DOHH2 (cell line): ENCODE results near the gene PRLH.

Source experiments
- H3F3A ChIP-seq: fragments of 200-600 bp; sonication (generic), shearing (Covaris generic); 2 replicates; pipeline ENCODE4 v1.6.0; 2016; ENCODE audit warnings: antibody characterized with exemption, mild to moderate bottlenecking; ENCODE audit not compliant: control insufficient read depth, insufficient read depth
- H3K27ac ChIP-seq: fragments of 200-600 bp; sonication (generic); 2 replicates; pipeline ENCODE4 v1.5.1; 2014; ENCODE audit warnings: low read depth, mild to moderate bottlenecking, low read length, moderate library complexity
- H3K27me3 ChIP-seq: fragments of 200-600 bp; sonication (generic); 2 replicates; pipeline ENCODE4 v1.6.1; 2014; ENCODE audit warnings: mild to moderate bottlenecking, low read length, mixed read lengths; ENCODE audit not compliant: control insufficient read depth
- H3K36me3 ChIP-seq: fragments of 200-600 bp; sonication (generic); 2 replicates; pipeline ENCODE4 v1.6.1; 2014; ENCODE audit warnings: mild to moderate bottlenecking, low read length, moderate library complexity, mixed read lengths; ENCODE audit not compliant: control insufficient read depth
- H3K4me1 ChIP-seq: fragments of 200-600 bp; sonication (generic); 2 replicates; pipeline ENCODE4 v1.6.1; 2014; ENCODE audit warnings: mild to moderate bottlenecking, low read length, mixed read lengths; ENCODE audit not compliant: control insufficient read depth
- H3K4me2 ChIP-seq: fragments of 200-600 bp; sonication (generic); 2 replicates; pipeline ENCODE4 v1.6.0; 2014; ENCODE audit warnings: mild to moderate bottlenecking, low read length, moderate library complexity
- H3K4me3 ChIP-seq: fragments of 200-600 bp; sonication (generic); 2 replicates; pipeline ENCODE4 v1.5.1; 2014; ENCODE audit warnings: mild to moderate bottlenecking, low read length, mixed read lengths
- H3K79me2 ChIP-seq: fragments of 200-600 bp; sonication (generic); 2 replicates; pipeline ENCODE4 v1.6.1; 2014; ENCODE audit warnings: mild to moderate bottlenecking, low read length, mixed read lengths; ENCODE audit not compliant: control insufficient read depth
- H3K9me2 ChIP-seq: fragments of 200-600 bp; sonication (generic); replicated peaks from 2 replicates; pipeline ENCODE4 v1.6.1; 2014; ENCODE audit warnings: mild to moderate bottlenecking, low read length, mixed read lengths; ENCODE audit not compliant: control insufficient read depth
- H3K9me3 ChIP-seq: fragments of 200-600 bp; sonication (generic); 2 replicates; pipeline ENCODE4 v1.6.1; 2014; ENCODE audit warnings: antibody characterized with exemption, low read length, mixed read lengths; ENCODE audit not compliant: control insufficient read depth, insufficient read depth
- H4K20me1 ChIP-seq: fragments of 200-600 bp; sonication (generic); 2 replicates; pipeline ENCODE4 v1.6.0; 2014; ENCODE audit warnings: low read depth, mild to moderate bottlenecking, antibody characterized with exemption, low read length, moderate library complexity; ENCODE audit not compliant: control insufficient read depth, insufficient read depth
- EZH2phosphoT487 ChIP-seq: fragments of 200-600 bp; sonication (generic); IDR thresholded peaks from 2 replicates; pipeline ENCODE4 v1.6.1; 2017; ENCODE audit warnings: borderline replicate concordance, mild to moderate bottlenecking, antibody characterized with exemption, low read length, moderate library complexity, mixed read lengths
- TF ChIP-seq, protein P1 (sequence below): fragments of 200-600 bp; sonication (generic); IDR thresholded peaks from one replicate; pipeline ENCODE4 v1.5.1; 2014; ENCODE audit warnings: antibody characterized with exemption, mild to moderate bottlenecking, low read depth, low read length; ENCODE audit not compliant: poor library complexity, severe bottlenecking

PRLH gene

DNA sequence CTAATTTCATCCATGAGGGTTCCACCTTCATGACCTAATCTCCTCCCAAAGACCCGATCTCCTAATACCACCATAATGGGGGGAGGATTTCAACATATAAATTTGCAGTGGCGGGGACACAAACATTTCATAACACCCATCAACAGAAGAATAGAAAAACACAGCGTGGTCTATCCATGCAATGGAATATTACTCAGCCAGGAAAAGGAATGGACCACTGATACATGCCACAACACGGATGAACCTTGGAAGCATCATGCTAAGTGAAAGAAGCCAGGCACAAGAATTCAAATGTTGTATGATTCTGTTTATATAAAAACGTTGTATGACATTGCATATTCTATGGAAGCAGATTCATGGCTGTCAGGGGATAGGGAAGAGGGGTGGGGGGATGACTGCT, 2.7 kb downstream of the PRLH start:
- Histone ChIP-seq H3K79me2 (no peaks in the 10 kb centered on the region), H3K9me3 (no peaks in the 10 kb centered on the region; the same call in 1 of the 2 replicates)

DNA sequence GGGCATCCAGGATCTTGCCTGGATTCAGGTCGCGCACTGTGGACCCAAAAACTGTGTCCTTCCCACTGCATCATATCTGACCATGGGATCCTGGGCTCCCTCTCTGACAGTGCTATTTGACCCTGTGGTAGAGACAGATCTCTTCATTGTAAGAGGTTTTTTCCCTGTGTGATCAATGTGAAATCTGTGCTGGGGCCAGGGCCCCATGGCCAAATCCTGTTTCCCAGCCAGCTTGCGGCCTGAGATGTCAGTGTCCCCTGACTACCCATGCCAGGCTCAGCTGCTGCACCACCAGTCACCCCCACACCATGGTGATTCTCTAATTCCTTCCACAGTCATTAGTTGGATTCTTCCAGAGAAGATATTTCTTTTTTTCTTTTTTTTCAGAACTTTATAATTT, 3.5 kb downstream of the PRLH start:
- no peaks in the 10 kb centered on the region; the same call in 1 of the 2 replicates for H3K9me3 ChIP-seq
- no peaks in the 10 kb centered on the region for H3F3A ChIP-seq
- no peak overlapping the region for H3K27ac ChIP-seq
- 0 out of 2 replicates have a peak, but pooled peaks cover 3% of the 10 kb centered on the region for H3K27me3 ChIP-seq
- no peaks in the 10 kb centered on the region for H3K9me2 ChIP-seq
- no peaks in the 10 kb centered on the region for H3K79me2 ChIP-seq
- no peaks in the 10 kb centered on the region for H3K36me3 ChIP-seq
- no peaks in the 10 kb centered on the region for H3K4me1 ChIP-seq
- no peaks in the 10 kb centered on the region for H4K20me1 ChIP-seq
- no peak for TF ChIP-seq EZH2phosphoT487
- TF ChIP-seq, protein P1, sequence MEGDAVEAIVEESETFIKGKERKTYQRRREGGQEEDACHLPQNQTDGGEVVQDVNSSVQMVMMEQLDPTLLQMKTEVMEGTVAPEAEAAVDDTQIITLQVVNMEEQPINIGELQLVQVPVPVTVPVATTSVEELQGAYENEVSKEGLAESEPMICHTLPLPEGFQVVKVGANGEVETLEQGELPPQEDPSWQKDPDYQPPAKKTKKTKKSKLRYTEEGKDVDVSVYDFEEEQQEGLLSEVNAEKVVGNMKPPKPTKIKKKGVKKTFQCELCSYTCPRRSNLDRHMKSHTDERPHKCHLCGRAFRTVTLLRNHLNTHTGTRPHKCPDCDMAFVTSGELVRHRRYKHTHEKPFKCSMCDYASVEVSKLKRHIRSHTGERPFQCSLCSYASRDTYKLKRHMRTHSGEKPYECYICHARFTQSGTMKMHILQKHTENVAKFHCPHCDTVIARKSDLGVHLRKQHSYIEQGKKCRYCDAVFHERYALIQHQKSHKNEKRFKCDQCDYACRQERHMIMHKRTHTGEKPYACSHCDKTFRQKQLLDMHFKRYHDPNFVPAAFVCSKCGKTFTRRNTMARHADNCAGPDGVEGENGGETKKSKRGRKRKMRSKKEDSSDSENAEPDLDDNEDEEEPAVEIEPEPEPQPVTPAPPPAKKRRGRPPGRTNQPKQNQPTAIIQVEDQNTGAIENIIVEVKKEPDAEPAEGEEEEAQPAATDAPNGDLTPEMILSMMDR = no peak
- H3K4me2 ChIP-seq = no peak overlapping the region
- no peak overlapping the region for H3K4me3 ChIP-seq

More for the DNA sequence above, 2.7 kb downstream of the PRLH start:
- H3F3A ChIP-seq = no peaks in the 10 kb centered on the region
- H3K27me3 ChIP-seq = 0 out of 2 replicates have a peak, but pooled peaks cover 3% of the 10 kb centered on the region
- no peak overlapping the region for H3K4me2 ChIP-seq
- TF ChIP-seq, protein P1 = no peak
- no peak for TF ChIP-seq EZH2phosphoT487
- no peaks in the 10 kb centered on the region for H3K36me3 ChIP-seq
- no peaks in the 10 kb centered on the region for H4K20me1 ChIP-seq
- no peak overlapping the region for H3K27ac ChIP-seq
- H3K9me2 ChIP-seq = no peaks in the 10 kb centered on the region
- H3K4me3 ChIP-seq = no peak overlapping the region
- no peaks in the 10 kb centered on the region for H3K4me1 ChIP-seq

- H3K9me3 ChIP-seq = no peaks in the 10 kb centered on the region
- H3K27ac ChIP-seq = no peak overlapping the region
- TF ChIP-seq EZH2phosphoT487 = no peak
- TF ChIP-seq, protein P1 = no peak
- H3K4me2 ChIP-seq = no peak overlapping the region
- H3F3A ChIP-seq = no peaks in the 10 kb centered on the region
- H3K4me3 ChIP-seq = no peak overlapping the region
- H3K9me2 ChIP-seq = no peaks in the 10 kb centered on the region
- H3K79me2 ChIP-seq = no peaks in the 10 kb centered on the region
- no peaks in the 10 kb centered on the region for H4K20me1 ChIP-seq
- H3K36me3 ChIP-seq = no peaks in the 10 kb centered on the region
- H3K4me1 ChIP-seq = no peaks in the 10 kb centered on the region
- 0 out of 2 replicates have a peak, but pooled peaks cover 3% of the 10 kb centered on the region for H3K27me3 ChIP-seq
These were observed 4.5 kb downstream of the PRLH start for GRCh38 chr2:237570776-237571335.
